ENCODE measurements around the gene ARRDC4. TPM values are rescaled to one million over a fixed set of nuclear protein-coding genes. Genes with fewer than 3 reads are reported as not detected.

Gene ARRDC4
- total and polyA plus RNA-seq, 2 of the 8 experiments (the other 6 are each of a cell fraction or from before 2014, with no cell fraction given) = 3.5 to 3.8 TPM

- no peaks in the 10 kb centered on the region for H3K9me3 ChIP-seq (ENCODE audit: insufficient read depth in 2 of 2, low read depth in 1 of 2, low read length in 1 of 2)
- H4K20me1 ChIP-seq (replicated peaks in 1 of 2; ENCODE audit: control insufficient read depth in 1 of 2, insufficient read depth in 2 of 2, low read length in 2 of 2) = no peaks in the 10 kb centered on the region
- H3K27ac ChIP-seq (ENCODE audit: low read depth, low read length) = no peak overlapping the region
- H4K91ac ChIP-seq (replicated peaks; ENCODE audit: insufficient read length, low read length) = no peak overlapping the region
- H3K27me3 ChIP-seq (replicated peaks in 1 of 4; ENCODE audit: control insufficient read depth in 3 of 4, extremely low read depth in 1 of 4, insufficient read depth in 3 of 4, low read length in 3 of 4) = no peaks in the 10 kb centered on the region
- no peak overlapping the region for H2BK20ac ChIP-seq (ENCODE audit: low read length)
- H2BK12ac ChIP-seq (ENCODE audit: low read depth, low read length) = no peak overlapping the region
- H3K79me2 ChIP-seq (ENCODE audit: control insufficient read depth in 1 of 2, insufficient read depth in 2 of 2, low read length in 2 of 2) = no peaks in the 10 kb centered on the region
- H3K4me3 ChIP-seq (ENCODE audit: extremely low read depth in 1 of 4, insufficient read depth in 2 of 4, low read depth in 3 of 4, low read length in 4 of 4) = no peak overlapping the region
- no peak overlapping the region for H2BK120ac ChIP-seq (replicated peaks; ENCODE audit: low read depth, low read length)
- WGBS, 2 experiments (ENCODE audit: extremely low coverage in 1 of 2, insufficient coverage in 1 of 2, insufficient read length in 1 of 2, insufficient replicate concordance in 2 of 2, low coverage in 1 of 2, low lambda C conversion rate in 2 of 2, missing lambda C conversion rate in 1 of 2) = 95% methylated on average over 4 of the region's 4 CpGs; no CpG with 5 or more reads in 1 of the 2 experiments
- H3K79me1 ChIP-seq (ENCODE audit: low read depth, low read length) = no peaks in the 10 kb centered on the region
- TF ChIP-seq MAX (IDR thresholded peaks at IDR 0.05) (no peak), E2F6 (IDR thresholded peaks at IDR 0.05) (no peak), ATF2 (IDR thresholded peaks at IDR 0.05; ENCODE audit: low read length) (no peak), TAF1 (IDR thresholded peaks at IDR 0.05; ENCODE audit: low read depth, low read length) (no peak), SUZ12 (IDR thresholded peaks at IDR 0.05; ENCODE audit: low read length) (no peak), SP2 (IDR thresholded peaks at IDR 0.05; ENCODE audit: low read length) (no peak), CHD2 (IDR thresholded peaks at IDR 0.05; ENCODE audit: low read length) (no peak), GTF2F1 (IDR thresholded peaks at IDR 0.05; ENCODE audit: borderline replicate concordance, low read depth, low read length) (no peak), ZNF274 (IDR thresholded peaks at IDR 0.05; ENCODE audit: borderline replicate concordance, extremely low read depth, low read length) (no peak), FOSL1 (IDR thresholded peaks at IDR 0.05; ENCODE audit: insufficient read depth, low read depth, low read length) (no peak), TEAD4 (IDR thresholded peaks at IDR 0.05; ENCODE audit: low read depth, low read length) (no peak), CEBPB (IDR thresholded peaks at IDR 0.05; ENCODE audit: low read depth, low read length) (no peak)
- ChIA-PET CTCF (ENCODE audit: partially characterized antibody) (interaction anchor here (0.6 to 1.3 kb wide), 2 partner anchors 10 to 1704 kb away, joined by 3 to 5 read pairs; no protein-coding TSS in a partner anchor), POLR2A (ENCODE audit: partially characterized antibody) (no interaction called here)
- no peak overlapping the region for H3K14ac ChIP-seq (ENCODE audit: insufficient read length)
- DNase-seq (ENCODE audit: low read depth in 1 of 2, low spot score in 2 of 2) (no peak), FAIRE-seq (no peak)
- no peak overlapping the region for H3K9ac ChIP-seq (replicated peaks in 1 of 4; ENCODE audit: extremely low read depth in 1 of 4, low read depth in 3 of 4, low read length in 3 of 4)
- no peak overlapping the region for H4K8ac ChIP-seq (ENCODE audit: extremely low read depth, insufficient read depth, low read length)
- H3K23ac ChIP-seq (ENCODE audit: insufficient read length) = no peak overlapping the region
- H2BK15ac ChIP-seq (ENCODE audit: low read length) = no peak overlapping the region
- no peak overlapping the region for H3K4me2 ChIP-seq (ENCODE audit: insufficient read depth in 1 of 2, low read depth in 2 of 2, low read length in 2 of 2)
- H4K5ac ChIP-seq (ENCODE audit: insufficient read length, low read depth, low read length) = no peak overlapping the region
- no peak overlapping the region for H2AK5ac ChIP-seq (ENCODE audit: low read depth, low read length)
- no peak overlapping the region for H3K56ac ChIP-seq (replicated peaks; ENCODE audit: insufficient read length, low read depth, low read length)
- no peak overlapping the region for H3K18ac ChIP-seq (ENCODE audit: extremely low read depth, low read length)
- no peaks in the 10 kb centered on the region; a peak in 1 of 7 replicates for H3K4me1 ChIP-seq (replicated peaks in 1 of 4; ENCODE audit: control insufficient read depth in 3 of 4, insufficient read depth in 4 of 4, low read length in 3 of 4)
- H3K4ac ChIP-seq (replicated peaks; ENCODE audit: insufficient read length, low read depth, low read length) = no peak overlapping the region
- H3K36me3 ChIP-seq (ENCODE audit: control insufficient read depth in 2 of 4, insufficient read depth in 4 of 4, low read length in 3 of 4) = no peaks in the 10 kb centered on the region
- H2BK5ac ChIP-seq (ENCODE audit: low read depth, low read length) = no peak overlapping the region
- peaks cover 6% of the 10 kb centered on the region; the same call in 1 of the 2 replicates for H3K23me2 ChIP-seq (ENCODE audit: low read depth, low read length)
- H2AFZ ChIP-seq (ENCODE audit: low read length) = no peak overlapping the region
These were observed 5.0 kb upstream of the ARRDC4 start for GRCh38 chr15:97955529-97955928.

All from H1 (cell line).